B cell (primary cell): ENCODE results near the gene FYN. TPM values are rescaled to one million over a fixed set of nuclear protein-coding genes. Genes with fewer than 3 reads are reported as not detected.

Experiments
- ATAC-seq: fragments of 200-7000 bp; cut with Tn5 transposase; one replicate; pipeline ENCODE4 v1.10.0; 2021; ENCODE audit warnings: low read depth, mild to moderate bottlenecking, moderate number of reproducible peaks, moderate library complexity
- CTCF ChIA-PET: fragments of 350-600 bp; sonication (Branson Sonifier 250); formaldehyde crosslinking; loops from one replicate; lab custom pipeline; 2021; ENCODE audit warnings: antibody characterized with exemption, inconsistent platforms; lab: Charles Lee
- POLR2A ChIA-PET: fragments of 350-600 bp; sonication (Branson Sonifier 250); formaldehyde crosslinking; loops from one replicate; lab custom pipeline; 2021; ENCODE audit warnings: antibody characterized with exemption; lab: Charles Lee
- DNase-seq: peaks from one replicate; pipeline ENCODE4 v3.0.0; 2013
- H2AFZ ChIP-seq: 2 replicates; pipeline ENCODE4 v1.6.1; 2012; ENCODE audit warnings: mild to moderate bottlenecking, low read depth, low read length; ENCODE audit not compliant: insufficient read depth, poor library complexity, severe bottlenecking
- H3K27ac ChIP-seq, 2 donors: 1 replicate in 1 of 2; 2 replicates in 1 of 2; pipeline ENCODE4 v1.5.1; 2012 to 2013; ENCODE audit warnings: low read length in 2 of 2, mild to moderate bottlenecking in 2 of 2, moderate library complexity in 1 of 2
- H3K27me3 ChIP-seq, 4 experiments: fragments of 200-600 bp in 1 of 4; sonication (generic) in 1 of 4; replicated peaks in 1 of 4; 1 replicate in 2 of 4; 2 replicates in 2 of 4; pipeline versions ENCODE4 v1.6.1 to v1.7.0; 2013 to 2016; ENCODE audit warnings: low read length in 3 of 4, mild to moderate bottlenecking in 2 of 4, mixed read lengths in 1 of 4, moderate library complexity in 1 of 4; ENCODE audit not compliant: insufficient read depth in 4 of 4, control insufficient read depth in 3 of 4; ENCODE audit errors: control extremely low read depth in 1 of 4
- H3K36me3 ChIP-seq, 2 experiments: replicated peaks in 1 of 2; 1 replicate in 1 of 2; 2 replicates in 1 of 2; pipeline versions ENCODE4 v1.6.1 to v1.7.1; 2013; ENCODE audit warnings: low read length in 1 of 2; ENCODE audit not compliant: insufficient read depth in 2 of 2, control insufficient read depth in 1 of 2; ENCODE audit errors: control extremely low read depth in 1 of 2, extremely low read depth in 1 of 2
- H3K4me1 ChIP-seq, 2 donors: fragments of 200-600 bp in 1 of 2; sonication (generic) in 1 of 2; 1 replicate in 1 of 2; 2 replicates in 1 of 2; pipeline versions ENCODE4 v1.5.1 to v1.6.1; 2013 to 2017; ENCODE audit warnings: low read length in 2 of 2; ENCODE audit not compliant: control insufficient read depth in 2 of 2, insufficient read depth in 2 of 2
- H3K4me2 ChIP-seq: replicated peaks from 2 replicates; pipeline ENCODE3; 2012; ENCODE audit warnings: mild to moderate bottlenecking, low read depth, low read length; ENCODE audit not compliant: poor library complexity, severe bottlenecking
- H3K4me3 ChIP-seq, 5 experiments: fragments of 200-600 bp in 1 of 5; sonication (generic) in 1 of 5; 1 replicate in 3 of 5; 2 replicates in 2 of 5; pipeline versions ENCODE4 v1.5.1 to v1.7.0; 2011 to 2016; ENCODE audit warnings: low read length in 4 of 5, mild to moderate bottlenecking in 4 of 5, low read depth in 2 of 5, control low read depth in 1 of 5, moderate library complexity in 1 of 5; ENCODE audit not compliant: insufficient read depth in 1 of 5; ENCODE audit errors: control extremely low read depth in 1 of 5, extremely low read depth in 1 of 5
- H3K79me2 ChIP-seq: fragments of 200-600 bp; sonication (generic); one replicate; pipeline ENCODE4 v1.6.0; 2016; ENCODE audit warnings: low read length; ENCODE audit not compliant: control insufficient read depth, insufficient read depth
- H3K9ac ChIP-seq: fragments of 200-600 bp; sonication (generic); 2 replicates; pipeline ENCODE4 v1.6.1; 2017; ENCODE audit warnings: mild to moderate bottlenecking, low read length, moderate library complexity
- H3K9me3 ChIP-seq, 3 donors: one replicate each; pipeline versions ENCODE4 v1.6.1 to v1.7.1; 2013; ENCODE audit warnings: low read length in 2 of 3; ENCODE audit not compliant: control insufficient read depth in 2 of 3, insufficient read depth in 1 of 3; ENCODE audit errors: control extremely low read depth in 1 of 3
- H4K20me1 ChIP-seq: 2 replicates; pipeline ENCODE4 v1.6.0; 2012; ENCODE audit warnings: mild to moderate bottlenecking, low read length; ENCODE audit not compliant: insufficient read depth, control insufficient read depth, poor library complexity, severe bottlenecking
- H3K27ac Mint-ChIP-seq: one replicate; pipeline ENCODE4 v1.8.0; 2021; ENCODE audit warnings: mixed read lengths
- H3K27me3 Mint-ChIP-seq: one replicate; pipeline ENCODE4 v1.8.0; 2021; ENCODE audit warnings: mixed read lengths
- H3K4me1 Mint-ChIP-seq: one replicate; pipeline ENCODE4 v1.8.0; 2021; ENCODE audit warnings: mixed read lengths
- H3K4me3 Mint-ChIP-seq: one replicate; pipeline ENCODE4 v1.8.0; 2021; ENCODE audit warnings: mixed read lengths
- H3K9me3 Mint-ChIP-seq: one replicate; pipeline ENCODE4 v1.8.0; 2022; ENCODE audit warnings: mixed read lengths; ENCODE audit not compliant: insufficient read depth
- CTCF ChIP-seq: fragments of 200-600 bp; IDR thresholded peaks from one replicate; pipeline ENCODE4 v1.8.0; 2022; ENCODE audit warnings: antibody characterized with exemption, mild to moderate bottlenecking
- EZH2 ChIP-seq: IDR thresholded peaks from 2 replicates; pipeline ENCODE4 v1.6.1; 2012; ENCODE audit warnings: borderline replicate concordance, low read depth, mild to moderate bottlenecking, moderate library complexity, low read length; ENCODE audit not compliant: insufficient read depth, poor library complexity, severe bottlenecking
- WGBS: methylation state at CpG from one replicate; pipeline ENCODE4 v1.1.5; 2013; ENCODE audit warnings: missing lambda C conversion rate; ENCODE audit not compliant: insufficient coverage; 5-methylcytosine and 5-hydroxymethylcytosine counted together
- intact Hi-C: fragments of 100-400 bp; cut with micrococcal nuclease; formaldehyde crosslinking; loops from one replicate; pipeline ENCODE4 v1.10.0; 2022
- polyA plus RNA-seq: library from polyadenylated mRNA; depleted of rRNA; stranded (reverse); fragments of >200 nt; gene quantifications from 2 replicates; pipeline ENCODE4 v1.2.3, GENCODE V29; 2012
- total RNA-seq, 2 donors: library from RNA; stranded (reverse); fragments of 120-200 nt in 1 of 2; gene quantifications; 1 replicate in 1 of 2; 2 replicates in 1 of 2; pipeline versions ENCODE4 v1.2.3 to v1.2.4, GENCODE V29; 2013 to 2022

FYN gene
- total and polyA plus RNA-seq, 2 donors (not counting 1 experiment from before 2014, with no cell fraction given) = 54.1 to 94.0 TPM

DNA sequence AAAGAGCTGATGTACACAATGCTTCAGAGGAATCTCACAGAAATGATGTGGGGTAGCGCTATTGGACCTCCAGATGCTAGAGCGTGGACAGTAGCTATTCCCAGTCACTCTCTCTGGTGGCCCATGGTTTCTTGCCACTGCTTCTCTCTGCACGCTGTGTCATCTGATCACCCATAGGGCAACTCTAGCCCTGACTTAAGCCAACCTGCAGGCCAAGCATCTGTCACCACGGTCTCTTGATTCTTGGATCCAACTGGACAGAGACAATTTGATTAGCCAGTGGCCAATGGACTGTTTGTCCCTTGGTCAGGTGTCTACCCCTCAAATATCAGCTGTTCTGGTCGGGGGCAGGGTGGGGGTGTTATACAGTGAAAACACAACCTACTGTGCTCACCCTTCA, 225.2 kb downstream of the FYN start:
- Mint-ChIP-seq H3K9me3 (no peaks in the 10 kb centered on the region), H3K27ac (no peak overlapping the region), H3K4me3 (no peak overlapping the region), H3K4me1 (no peaks in the 10 kb centered on the region), H3K27me3 (no peaks in the 10 kb centered on the region)
- ChIA-PET POLR2A (no interaction called here), CTCF (interaction anchor here (1.1 kb wide), 1 partner anchor 965 kb away, joined by 5 read pairs; no protein-coding TSS in a partner anchor)
- no peaks in the 10 kb centered on the region for H3K4me1 ChIP-seq
- H3K79me2 ChIP-seq = no peaks in the 10 kb centered on the region
- no peak for ATAC-seq
- TF ChIP-seq CTCF (no peak), EZH2 (no peak)
- H3K4me2 ChIP-seq = no peak overlapping the region
- no peak overlapping the region for H3K27ac ChIP-seq
- H3K27me3 ChIP-seq = no peaks in the 10 kb centered on the region
- no peak for DNase-seq
- 100% methylated on average over 4 of the region's 5 CpGs for WGBS
- intact Hi-C loops = no loop called here
- H3K4me3 ChIP-seq = no peak overlapping the region
- peaks cover 0 to 4% (median 0%) of the 10 kb centered on the region in 3 donors for H3K9me3 ChIP-seq
- H3K36me3 ChIP-seq = no peaks in the 10 kb centered on the region
- H4K20me1 ChIP-seq = no peaks in the 10 kb centered on the region
- H3K9ac ChIP-seq = no peak overlapping the region
- no peak overlapping the region for H2AFZ ChIP-seq

- peaks cover 0 to 5% of the 10 kb centered on the region in 2 donors for H3K4me1 ChIP-seq
- no peak overlapping the region for H2AFZ ChIP-seq
- H3K27ac ChIP-seq = no peak overlapping the region
- H3K27me3 ChIP-seq = no peaks in the 10 kb centered on the region
- H3K4me3 Mint-ChIP-seq = no peak overlapping the region
- no peaks in the 10 kb centered on the region for H3K36me3 ChIP-seq
- H3K9me3 Mint-ChIP-seq = no peaks in the 10 kb centered on the region
- DNase-seq = no peak
- no peak for ATAC-seq
- H3K79me2 ChIP-seq = no peaks in the 10 kb centered on the region
- no peaks in the 10 kb centered on the region for H4K20me1 ChIP-seq
- intact Hi-C loops = no loop called here
- TF ChIP-seq CTCF = no peak
- TF ChIP-seq EZH2 = no peak
- WGBS = 93% methylated on average over 8 of the region's 8 CpGs
- no peaks in the 10 kb centered on the region for H3K4me1 Mint-ChIP-seq
- CTCF ChIA-PET = interaction anchor here (1.1 kb wide), 1 partner anchor 964 kb away, joined by 5 read pairs; no protein-coding TSS in a partner anchor
- peaks cover 0 to 4% (median 0%) of the 10 kb centered on the region in 3 donors for H3K9me3 ChIP-seq
- no peak overlapping the region for H3K9ac ChIP-seq
- H3K4me3 ChIP-seq = no peak overlapping the region
- POLR2A ChIA-PET = no interaction called here
- no peaks in the 10 kb centered on the region for H3K27me3 Mint-ChIP-seq
- no peak overlapping the region for H3K4me2 ChIP-seq
- H3K27ac Mint-ChIP-seq = no peak overlapping the region
These were observed 226.3 kb downstream of the FYN start for GRCh38 chr6:111646942-111647341.
